ENCODE measurements around the gene ADAM11.

The ADAM11 gene

DNA sequence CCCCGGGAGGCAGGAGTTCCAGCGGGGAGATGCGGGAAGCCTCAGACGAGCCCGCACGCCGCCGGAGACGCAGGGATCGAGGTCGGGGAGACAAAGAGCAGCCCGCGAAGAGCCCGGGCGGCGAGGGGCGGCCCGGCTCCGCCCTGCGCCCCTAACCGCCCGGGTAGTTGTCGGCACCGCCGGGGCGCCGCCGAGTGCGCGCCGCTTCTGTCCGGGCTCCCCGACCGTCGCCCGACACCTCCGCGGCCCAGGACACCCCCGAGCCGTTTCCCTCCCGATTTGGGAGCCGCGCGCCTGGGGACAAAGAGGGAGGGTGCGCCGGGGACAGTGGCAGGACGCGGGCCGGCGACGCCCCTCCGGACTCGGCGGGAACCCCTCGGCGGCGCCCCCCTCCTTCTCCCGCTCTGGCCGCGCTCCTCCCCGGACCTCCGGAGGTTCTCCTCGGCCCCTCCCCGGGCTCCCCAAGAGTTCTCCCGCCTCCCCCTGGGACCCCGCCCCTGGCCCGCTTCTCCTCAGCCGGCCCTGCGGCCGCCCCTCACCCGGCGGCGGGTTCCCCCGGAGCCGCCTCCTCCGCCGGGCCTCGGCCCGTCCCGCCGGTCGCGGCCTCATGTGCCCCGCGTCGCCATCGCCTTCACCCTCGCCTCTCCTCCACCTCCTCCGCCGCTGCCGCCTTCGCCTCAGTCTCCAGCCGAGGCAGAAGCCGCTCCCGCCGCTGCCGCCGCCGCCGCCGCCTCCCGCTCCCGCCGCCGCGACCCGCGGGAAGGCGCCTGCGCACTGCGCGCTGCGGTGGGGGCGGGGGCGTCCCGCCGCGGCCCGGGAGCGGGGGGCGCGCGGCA, 71.0 kb downstream of the ADAM11 start, which contains the start of gene GJC1:
TSS of gene GJC1 (minus strand) at position 765 of the 836 bp plus-strand sequence. CDS start 24,470 bp downstream, outside the sequence.
- DNase-seq: peak in 3 of 56 donors; percentile 5 to 56 (median 5)

DNA sequence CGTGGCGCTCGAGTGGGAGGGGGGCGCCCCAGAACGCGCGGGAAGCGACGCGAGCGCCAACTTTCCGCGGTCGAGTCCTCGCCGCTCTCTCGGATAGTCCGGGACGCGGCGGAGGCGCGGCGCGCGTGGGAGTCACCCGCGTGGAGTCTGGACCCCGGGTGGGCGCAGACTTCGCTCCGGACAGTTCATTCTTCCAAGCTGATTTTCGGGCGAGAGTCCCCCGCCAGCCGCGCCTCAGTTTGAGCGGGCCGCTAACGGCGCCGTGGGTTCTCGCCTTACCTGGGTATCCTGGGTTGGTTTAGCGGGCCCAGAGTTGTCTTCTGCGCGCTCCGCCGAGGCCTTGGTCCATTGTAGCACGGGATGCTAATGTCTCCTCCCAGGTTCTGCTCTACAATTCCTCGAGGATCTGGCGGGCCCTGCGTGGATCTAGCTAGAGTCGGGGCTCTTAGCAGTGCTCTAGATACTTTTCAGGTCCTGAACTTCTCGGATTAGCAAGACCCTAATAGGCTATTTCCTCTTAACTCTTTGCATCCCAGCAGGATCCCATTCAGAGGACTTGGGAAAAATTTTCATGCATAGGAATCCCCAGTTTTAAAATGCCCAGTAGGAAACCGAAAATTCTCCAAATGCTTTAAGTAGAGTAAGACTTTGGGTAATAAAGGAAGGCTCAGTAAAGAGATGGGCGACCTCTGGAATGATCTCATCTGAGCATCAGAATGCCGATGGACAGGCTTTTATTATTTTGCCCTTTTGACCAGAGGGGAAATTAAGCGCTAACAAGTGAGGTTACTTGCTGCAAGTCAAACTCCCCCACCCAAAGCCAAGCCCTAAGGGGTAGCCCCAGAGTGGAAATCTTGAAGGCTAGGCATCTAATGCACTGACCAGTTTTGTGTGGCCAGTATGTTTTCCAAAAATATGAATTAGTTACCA, 71.8 kb downstream of the ADAM11 start:
- DNase-seq: peak in 2 of 56 donors; percentile 2 to 56

DNA sequence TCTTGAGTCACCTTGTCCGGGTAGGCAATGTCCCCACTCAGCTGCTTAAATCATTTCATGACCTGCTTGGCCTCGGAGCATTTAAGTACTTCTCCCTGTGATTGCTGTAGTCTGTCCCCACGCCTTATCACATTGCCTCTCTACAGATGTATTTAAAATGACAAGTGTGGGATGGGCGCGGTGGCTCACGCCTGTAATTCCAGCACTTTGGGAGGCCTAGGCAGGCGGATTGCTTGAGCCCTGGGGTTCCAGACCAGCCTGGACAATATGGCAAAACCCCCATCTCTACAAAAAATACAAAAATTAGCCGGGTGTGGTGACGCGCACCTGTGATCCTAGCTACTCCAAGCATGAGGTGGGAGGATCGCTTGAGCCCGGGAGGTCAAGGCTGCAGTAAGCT, 72.6 kb downstream of the ADAM11 start:
- DNase-seq: no peak

Measured in nucleus accumbens (tissue), 56 donors.